DND-41 (cell line): ENCODE results near the gene SMPD2.

Source experiments
- CTCF ChIP-seq: IDR thresholded peaks from 2 replicates; pipeline ENCODE4 v1.5.1; 2012; ENCODE audit warnings: borderline replicate concordance, low read length, moderate library complexity, mild to moderate bottlenecking; ENCODE audit not compliant: poor library complexity, severe bottlenecking; ENCODE audit errors: extremely low read depth
- EZH2 ChIP-seq: IDR thresholded peaks from 3 replicates; pipeline ENCODE4 v1.6.1; 2012; ENCODE audit warnings: borderline replicate concordance, low read depth, mild to moderate bottlenecking, moderate library complexity, low read length, inconsistent platforms; ENCODE audit not compliant: severe bottlenecking

- no peak for TF ChIP-seq CTCF
- TF ChIP-seq EZH2 = no peak
These were observed 17.1 kb downstream of the SMPD2 start for GRCh38 chr6:109457562-109457996.
